ENCODE measurements around the gene FGD1.
A peak's percentile ranks its signal among the peaks of the same experiment; 100 is the strongest.

Gene FGD1

GRCh38 chrX:54447461-54447860 is 48.6 kb downstream of the FGD1 start:
- no peak overlapping the region for H2BK12ac ChIP-seq (ENCODE audit: low read length in 2 of 2)
- no peak overlapping the region for H2BK120ac ChIP-seq (ENCODE audit: low read depth, low read length)
- H3K4ac ChIP-seq (ENCODE audit: low read depth in 1 of 2, low read length in 2 of 2), result no peak overlapping the region
- no peak overlapping the region for H4K91ac ChIP-seq (ENCODE audit: low read length)
- H2BK5ac ChIP-seq (ENCODE audit: low read depth, low read length, poor library complexity, severe bottlenecking), result no peak overlapping the region
- no peak overlapping the region for H3K14ac ChIP-seq (ENCODE audit: low read length in 2 of 2)
- no peak overlapping the region for H2AFZ ChIP-seq (ENCODE audit: low read depth, low read length)
- no peak overlapping the region for H2BK15ac ChIP-seq (ENCODE audit: low read depth, poor library complexity, severe bottlenecking)
- H2AK5ac ChIP-seq (ENCODE audit: low read length, severe bottlenecking), result no peak overlapping the region
- no peak overlapping the region for H3K4me3 ChIP-seq (ENCODE audit: insufficient read depth in 1 of 2, low read depth in 1 of 2, low read length in 2 of 2)
- peaks cover 0 to 4% of the 10 kb centered on the region in 2 experiments for H3K27me3 ChIP-seq (ENCODE audit: control insufficient read depth in 1 of 2, insufficient read depth in 1 of 2, low read length in 2 of 2)
- peaks cover 17% of the 10 kb centered on the region for H3K79me1 ChIP-seq (replicated peaks; ENCODE audit: low read length, poor library complexity, severe bottlenecking)
- H3K27ac ChIP-seq (ENCODE audit: low read length, poor library complexity, severe bottlenecking), result no peak overlapping the region
- H3K36me3 ChIP-seq (ENCODE audit: control insufficient read depth in 1 of 2, insufficient read depth in 2 of 2, low read depth in 1 of 2, low read length in 2 of 2), result peaks cover 45 to 49% of the 10 kb centered on the region in 2 experiments
- no peaks in the 10 kb centered on the region for H3K4me1 ChIP-seq (ENCODE audit: control insufficient read depth, insufficient read depth, low read depth, low read length)
- H3K9ac ChIP-seq (ENCODE audit: low read length), result no peak overlapping the region
- H4K8ac ChIP-seq (ENCODE audit: low read length), result no peak overlapping the region
- no peak overlapping the region for H3K23ac ChIP-seq (ENCODE audit: low read length in 2 of 2)
- H3K18ac ChIP-seq (ENCODE audit: low read depth in 1 of 2, low read length in 2 of 2), result no peak overlapping the region
- H3K4me2 ChIP-seq (ENCODE audit: low read length, poor library complexity, severe bottlenecking), result no peak overlapping the region
- DNase-seq, result peak; percentile 7
- H3K9me3 ChIP-seq (ENCODE audit: control insufficient read depth, low read length), result no peaks in the 10 kb centered on the region
- 90% methylated on average over 5 of the region's 5 CpGs for WGBS

- H3K18ac ChIP-seq (ENCODE audit: low read depth in 1 of 2, low read length in 2 of 2), result no peak overlapping the region
- no peak overlapping the region for H3K27ac ChIP-seq (ENCODE audit: low read length, poor library complexity, severe bottlenecking)
- no peak overlapping the region for H2BK15ac ChIP-seq (ENCODE audit: low read depth, poor library complexity, severe bottlenecking)
- WGBS, result 89% methylated on average over 14 of the region's 17 CpGs
- H3K27me3 ChIP-seq (ENCODE audit: control insufficient read depth in 1 of 2, insufficient read depth in 1 of 2, low read length in 2 of 2), result peaks cover 0 to 4% of the 10 kb centered on the region in 2 experiments
- H2BK12ac ChIP-seq (ENCODE audit: low read length in 2 of 2), result no peak overlapping the region
- H3K14ac ChIP-seq (ENCODE audit: low read length in 2 of 2), result no peak overlapping the region
- H3K9ac ChIP-seq (ENCODE audit: low read length), result no peak overlapping the region
- no peak overlapping the region for H4K91ac ChIP-seq (ENCODE audit: low read length)
- peaks cover 3% of the 10 kb centered on the region for H3K4me1 ChIP-seq (ENCODE audit: control insufficient read depth, insufficient read depth, low read depth, low read length)
- peaks cover 45 to 49% of the 10 kb centered on the region in 2 experiments for H3K36me3 ChIP-seq (ENCODE audit: control insufficient read depth in 1 of 2, insufficient read depth in 2 of 2, low read depth in 1 of 2, low read length in 2 of 2)
- no peak overlapping the region for H3K4me3 ChIP-seq (ENCODE audit: insufficient read depth in 1 of 2, low read depth in 1 of 2, low read length in 2 of 2)
- no peak overlapping the region for H2BK5ac ChIP-seq (ENCODE audit: low read depth, low read length, poor library complexity, severe bottlenecking)
- H4K8ac ChIP-seq (ENCODE audit: low read length), result no peak overlapping the region
- no peak overlapping the region for H3K4me2 ChIP-seq (ENCODE audit: low read length, poor library complexity, severe bottlenecking)
- no peak overlapping the region for H3K23ac ChIP-seq (ENCODE audit: low read length in 2 of 2)
- H3K4ac ChIP-seq (ENCODE audit: low read depth in 1 of 2, low read length in 2 of 2), result no peak overlapping the region
- H2BK120ac ChIP-seq (ENCODE audit: low read depth, low read length), result no peak overlapping the region
- no peak overlapping the region for H2AFZ ChIP-seq (ENCODE audit: low read depth, low read length)
- H3K9me3 ChIP-seq (ENCODE audit: control insufficient read depth, low read length), result no peaks in the 10 kb centered on the region
- DNase-seq, result no peak
- H2AK5ac ChIP-seq (ENCODE audit: low read length, severe bottlenecking), result no peak overlapping the region
- H3K79me1 ChIP-seq (replicated peaks; ENCODE audit: low read length, poor library complexity, severe bottlenecking), result peaks cover 17% of the 10 kb centered on the region
These were observed 50.0 kb downstream of the FGD1 start for GRCh38 chrX:54446084-54446483.

GRCh38 chrX:54444752-54445151 is 51.3 kb downstream of the FGD1 start:
- H3K18ac ChIP-seq (ENCODE audit: low read depth in 1 of 2, low read length in 2 of 2), result no peak overlapping the region
- no peak overlapping the region for H3K4ac ChIP-seq (ENCODE audit: low read depth in 1 of 2, low read length in 2 of 2)
- no peak overlapping the region for H3K9ac ChIP-seq (ENCODE audit: low read length)
- peaks cover 14% of the 10 kb centered on the region for H3K79me1 ChIP-seq (replicated peaks; ENCODE audit: low read length, poor library complexity, severe bottlenecking)
- no peak overlapping the region for H2BK15ac ChIP-seq (ENCODE audit: low read depth, poor library complexity, severe bottlenecking)
- no peak overlapping the region for H3K23ac ChIP-seq (ENCODE audit: low read length in 2 of 2)
- no peak overlapping the region for H3K4me2 ChIP-seq (ENCODE audit: low read length, poor library complexity, severe bottlenecking)
- H3K27me3 ChIP-seq (ENCODE audit: control insufficient read depth in 1 of 2, insufficient read depth in 1 of 2, low read length in 2 of 2), result peaks cover 0 to 4% of the 10 kb centered on the region in 2 experiments
- no peak for DNase-seq
- no peak overlapping the region for H2AFZ ChIP-seq (ENCODE audit: low read depth, low read length)
- no peak overlapping the region for H2BK5ac ChIP-seq (ENCODE audit: low read depth, low read length, poor library complexity, severe bottlenecking)
- H4K8ac ChIP-seq (ENCODE audit: low read length), result no peak overlapping the region
- H3K36me3 ChIP-seq (ENCODE audit: control insufficient read depth in 1 of 2, insufficient read depth in 2 of 2, low read depth in 1 of 2, low read length in 2 of 2), result peaks cover 41 to 44% of the 10 kb centered on the region in 2 experiments
- 95% methylated on average over 5 of the region's 6 CpGs for WGBS
- no peak overlapping the region for H2AK5ac ChIP-seq (ENCODE audit: low read length, severe bottlenecking)
- no peak overlapping the region for H2BK120ac ChIP-seq (ENCODE audit: low read depth, low read length)
- no peak overlapping the region for H4K91ac ChIP-seq (ENCODE audit: low read length)
- H2BK12ac ChIP-seq (ENCODE audit: low read length in 2 of 2), result no peak overlapping the region
- peaks cover 3% of the 10 kb centered on the region for H3K4me1 ChIP-seq (ENCODE audit: control insufficient read depth, insufficient read depth, low read depth, low read length)
- no peaks in the 10 kb centered on the region for H3K9me3 ChIP-seq (ENCODE audit: control insufficient read depth, low read length)
- H3K14ac ChIP-seq (ENCODE audit: low read length in 2 of 2), result no peak overlapping the region
- no peak overlapping the region for H3K4me3 ChIP-seq (ENCODE audit: insufficient read depth in 1 of 2, low read depth in 1 of 2, low read length in 2 of 2)
- no peak overlapping the region for H3K27ac ChIP-seq (ENCODE audit: low read length, poor library complexity, severe bottlenecking)

- H3K4me3 ChIP-seq (ENCODE audit: insufficient read depth in 1 of 2, low read depth in 1 of 2, low read length in 2 of 2), result no peak overlapping the region
- H2BK5ac ChIP-seq (ENCODE audit: low read depth, low read length, poor library complexity, severe bottlenecking), result no peak overlapping the region
- H3K27me3 ChIP-seq (ENCODE audit: control insufficient read depth in 1 of 2, insufficient read depth in 1 of 2, low read length in 2 of 2), result peaks cover 0 to 4% of the 10 kb centered on the region in 2 experiments
- H3K4ac ChIP-seq (ENCODE audit: low read depth in 1 of 2, low read length in 2 of 2), result no peak overlapping the region
- no peak overlapping the region for H2AK5ac ChIP-seq (ENCODE audit: low read length, severe bottlenecking)
- no peak overlapping the region for H3K9ac ChIP-seq (ENCODE audit: low read length)
- H3K18ac ChIP-seq (ENCODE audit: low read depth in 1 of 2, low read length in 2 of 2), result no peak overlapping the region
- peaks cover 3% of the 10 kb centered on the region for H3K4me1 ChIP-seq (ENCODE audit: control insufficient read depth, insufficient read depth, low read depth, low read length)
- no peak overlapping the region for H3K23ac ChIP-seq (ENCODE audit: low read length in 2 of 2)
- no peaks in the 10 kb centered on the region for H3K9me3 ChIP-seq (ENCODE audit: control insufficient read depth, low read length)
- no peak overlapping the region for H4K91ac ChIP-seq (ENCODE audit: low read length)
- H3K4me2 ChIP-seq (ENCODE audit: low read length, poor library complexity, severe bottlenecking), result no peak overlapping the region
- H2AFZ ChIP-seq (ENCODE audit: low read depth, low read length), result no peak overlapping the region
- H2BK15ac ChIP-seq (ENCODE audit: low read depth, poor library complexity, severe bottlenecking), result no peak overlapping the region
- H3K36me3 ChIP-seq (ENCODE audit: control insufficient read depth in 1 of 2, insufficient read depth in 2 of 2, low read depth in 1 of 2, low read length in 2 of 2), result peaks cover 27 to 32% of the 10 kb centered on the region in 2 experiments
- H2BK12ac ChIP-seq (ENCODE audit: low read length in 2 of 2), result no peak overlapping the region
- no peak for DNase-seq
- H3K27ac ChIP-seq (ENCODE audit: low read length, poor library complexity, severe bottlenecking), result no peak overlapping the region
- no peak overlapping the region for H3K14ac ChIP-seq (ENCODE audit: low read length in 2 of 2)
- H2BK120ac ChIP-seq (ENCODE audit: low read depth, low read length), result no peak overlapping the region
- no peak overlapping the region for H4K8ac ChIP-seq (ENCODE audit: low read length)
- H3K79me1 ChIP-seq (replicated peaks; ENCODE audit: low read length, poor library complexity, severe bottlenecking), result peaks cover 11% of the 10 kb centered on the region
These were observed 53.2 kb downstream of the FGD1 start for GRCh38 chrX:54442790-54443189.
